Motor neuron (in vitro differentiated cells): ENCODE results near the gene NKAPL. TPM values are rescaled to one million over a fixed set of nuclear protein-coding genes. Genes with fewer than 3 reads are reported as not detected.
"Not testable (repeated sequence)": the region's sequence is repeated elsewhere in the genome, so short reads cannot be mapped to it uniquely, and the experiment has no call there.

Source experiments
- ATAC-seq, 8 experiments: fragments of 200-7000 bp; cut with Tn5 transposase; replicated peaks in 6 of 8; 2 replicates each; pipeline ENCODE4 v1.8.0; 2021; ENCODE audit warnings: mild to moderate bottlenecking in 8 of 8, moderate library complexity in 8 of 8
- H3K27ac ChIP-seq, 2 donors: fragments of 250-450 bp; sonication (Bioruptor Pico); 2 replicates each; pipeline ENCODE4 v1.9.0; 2021; ENCODE audit warnings: antibody characterized with exemption in 2 of 2, mild to moderate bottlenecking in 2 of 2, moderate library complexity in 1 of 2
- H3K4me1 ChIP-seq, 2 donors: fragments of 250-450 bp; sonication (Bioruptor Pico); replicated peaks in 1 of 2; 2 replicates each; pipeline ENCODE4 v1.6.1; 2021; ENCODE audit warnings: antibody characterized with exemption in 2 of 2, mild to moderate bottlenecking in 2 of 2, moderate library complexity in 1 of 2
- H3K4me3 ChIP-seq, 5 donors: fragments of 250-450 bp; sonication (Bioruptor Pico); 2 replicates each; pipeline ENCODE4 v1.9.0; 2021; ENCODE audit warnings: antibody characterized with exemption in 5 of 5, mild to moderate bottlenecking in 5 of 5, moderate library complexity in 4 of 5
- WGBS, 10 experiments: fragments of 450-650 bp; shearing (Covaris generic); methylation state at CpG; one replicate each; pipeline ENCODE4 v1.0.0; 2022; 5-methylcytosine and 5-hydroxymethylcytosine counted together
- in situ Hi-C, 9 experiments: fragments of 400-800 bp; cut with MboI; loops; one replicate each; pipeline ENCODE4 v1.15.0; 2021; ENCODE audit warnings: low sequenced_read_pairs in 9 of 9, low pct_unique_long_range_greater_than_20kb in 2 of 9; ENCODE audit not compliant: unreplicated experiment in 9 of 9
- total RNA-seq, 8 experiments: library from RNA; unstranded; fragments of 300-600 nt; gene quantifications; 2 replicates each; pipeline versions ENCODE4 v1.2.3 to v1.2.4, GENCODE V29; 2022

NKAPL gene
- total RNA-seq, 8 experiments from 2014 or later = 0.14 to 5.3 (median 0.42) TPM; not detected in 3

- in situ Hi-C loops = no loop called here
- Histone ChIP-seq H3K4me3 (peak overlapping the region; percentile 46 to 83 (median 69)), H3K4me1 (peaks cover 6 to 16% of the 10 kb centered on the region in 2 donors), H3K27ac (no peak overlapping the region)
- 0 to 63% (median 29%) methylated on average over 1 to 3 of the region's 3 CpGs for WGBS, 10 experiments
- ATAC-seq = no peak
Observed at GRCh38 chr6:28280595-28281287, 21.6 kb downstream of the NKAPL start.

- Histone ChIP-seq H3K27ac (no peak within 1 kb of the TSS), H3K4me1 (peaks cover 6 to 16% of the 10 kb centered on the region in 2 donors), H3K4me3 (peak within 1 kb of the TSS; percentile 46 to 83 (median 69))
- in situ Hi-C loops = no loop called here
- WGBS, 10 experiments = 0 to 4% (median 0%) methylated on average over 1 to 18 of the region's 50 CpGs; no CpG with 5 or more reads in 1 of the 10 experiments
- peak; percentile 97 to 99 (median 98) for ATAC-seq
Observed at GRCh38 chr6:28281288-28282064, 22.4 kb downstream of the NKAPL start, which contains the start of gene PGBD1. Gene PGBD1 (plus strand): TSS chr6:28281572. CDS start chr6:28283814, 2,242 bp downstream.

- in situ Hi-C loops = no loop called here
- no peak overlapping the region for H3K27ac ChIP-seq
- H3K4me3 ChIP-seq = peak overlapping the region in 1 of 5 donors; percentile 69
- WGBS, 10 experiments = 91 to 100% (median 100%) methylated on average over 1 to 2 of the region's 2 CpGs; no CpG with 5 or more reads in 2 of the 10 experiments
- no peak for ATAC-seq
- H3K4me1 ChIP-seq = peaks cover 6 to 16% of the 10 kb centered on the region in 2 donors
Observed at GRCh38 chr6:28282926-28283325, 23.8 kb downstream of the NKAPL start.

- in situ Hi-C loops = no loop called here
- no peak overlapping the region for H3K4me3 ChIP-seq
Observed at GRCh38 chr6:28291573-28291972, 32.5 kb downstream of the NKAPL start.

GRCh38 chr6:28295326-28295725 lies 36.2 kb downstream of the NKAPL start:
- no peak overlapping the region for H3K27ac ChIP-seq

More at GRCh38 chr6:28291573-28291972, 32.5 kb downstream of the NKAPL start:
- ATAC-seq = no peak
- no peaks in the 10 kb centered on the region for H3K4me1 ChIP-seq
- H3K27ac ChIP-seq = no peak overlapping the region

GRCh38 chr6:28296520-28297060 lies 37.5 kb downstream of the NKAPL start:
- no peaks in the 10 kb centered on the region for H3K4me1 ChIP-seq
- in situ Hi-C loops = no loop called here
- ATAC-seq = no peak
- no peak overlapping the region for H3K4me3 ChIP-seq
- 50 to 100% (median 83%) methylated on average over 1 to 7 of the region's 7 CpGs; no CpG with 5 or more reads in 1 of the 10 experiments for WGBS, 10 experiments
- H3K27ac ChIP-seq = no peak overlapping the region

More at GRCh38 chr6:28295326-28295725, 36.2 kb downstream of the NKAPL start:
- WGBS, 10 experiments = 87 to 100% (median 97%) methylated on average over 2 to 5 of the region's 5 CpGs
- H3K4me3 ChIP-seq = no peak overlapping the region
- no peak for ATAC-seq
- no peaks in the 10 kb centered on the region for H3K4me1 ChIP-seq
- in situ Hi-C loops = no loop called here

- Histone ChIP-seq H3K4me3 (no peak overlapping the region), H3K4me1 (no peaks in the 10 kb centered on the region), H3K27ac (no peak overlapping the region)
- in situ Hi-C loops = no loop called here
- WGBS, 10 experiments = 79 to 100% (median 94%) methylated on average over 1 to 3 of the region's 3 CpGs; no CpG with 5 or more reads in 2 of the 10 experiments
- ATAC-seq = no peak
Observed at GRCh38 chr6:28303570-28303969, 44.5 kb downstream of the NKAPL start.

GRCh38 chr6:28306363-28306762 lies 47.3 kb downstream of the NKAPL start:
- H3K4me3 ChIP-seq, in situ Hi-C loops, ATAC-seq, H3K27ac ChIP-seq, H3K4me1 ChIP-seq: not testable (repeated sequence)

Other genes starting within 250 kb of the NKAPL start
- 1 to 10 TPM in 1 of 8 experiments, under 1 TPM in 7; 0.56 to 2.1 (median 0.79) TPM for gene ZNF165, start 178.7 kb upstream of the NKAPL start, total RNA-seq
- 10 to 100 TPM in 3 of 8 experiments, 1 to 10 TPM in 5; 1.6 to 19.7 (median 9.0) TPM for gene ZSCAN16, start 134.7 kb upstream of the NKAPL start, total RNA-seq
- 10 to 100 TPM; 12.9 to 41.1 (median 27.1) TPM for gene ZKSCAN8, start 117.4 kb upstream of the NKAPL start, total RNA-seq
- 10 to 100 TPM in 7 of 8 experiments, 1 to 10 TPM in 1; 6.3 to 45.9 (median 26.5) TPM for gene ZSCAN9, start 34.0 kb upstream of the NKAPL start, total RNA-seq
- 1 to 10 TPM; 4.6 to 9.4 (median 7.2) TPM for gene ZKSCAN4, start 7.0 kb upstream of the NKAPL start, total RNA-seq
- 10 to 100 TPM in 7 of 8 experiments, 1 to 10 TPM in 1; 6.4 to 29.9 (median 19.2) TPM for gene ZSCAN26, start 7.8 kb downstream of the NKAPL start, total RNA-seq
- 10 to 100 TPM in 2 of 8 experiments, 1 to 10 TPM in 5, under 1 TPM in 1; 0.81 to 11.5 (median 7.5) TPM for gene PGBD1, start 22.3 kb downstream of the NKAPL start, total RNA-seq
- 10 to 100 TPM in 1 of 8 experiments, 1 to 10 TPM in 7; 4.7 to 11.1 (median 6.5) TPM for gene ZSCAN31, start 76.9 kb downstream of the NKAPL start, total RNA-seq
- 10 to 100 TPM in 1 of 8 experiments, 1 to 10 TPM in 7; 2.5 to 10.3 (median 7.8) TPM for gene ZKSCAN3, start 90.7 kb downstream of the NKAPL start, total RNA-seq
- 10 to 100 TPM in 6 of 8 experiments, 1 to 10 TPM in 2; 6.1 to 13.1 (median 10.9) TPM for gene ZSCAN12, start 140.4 kb downstream of the NKAPL start, total RNA-seq
- gene ZSCAN23, start 184.2 kb downstream of the NKAPL start, total RNA-seq = 10 to 100 TPM in 2 of 8 experiments, 1 to 10 TPM in 6; 2.5 to 11.5 (median 8.1) TPM